T-helper 1 cell (primary cell): Measurements from ENCODE around the gene TRIM38.

Experiments used
- DNase-seq, 5 donors: peaks; one replicate each; pipeline ENCODE4 v3.0.0-alpha.2; 2012 to 2020

TRIM38 gene

DNA sequence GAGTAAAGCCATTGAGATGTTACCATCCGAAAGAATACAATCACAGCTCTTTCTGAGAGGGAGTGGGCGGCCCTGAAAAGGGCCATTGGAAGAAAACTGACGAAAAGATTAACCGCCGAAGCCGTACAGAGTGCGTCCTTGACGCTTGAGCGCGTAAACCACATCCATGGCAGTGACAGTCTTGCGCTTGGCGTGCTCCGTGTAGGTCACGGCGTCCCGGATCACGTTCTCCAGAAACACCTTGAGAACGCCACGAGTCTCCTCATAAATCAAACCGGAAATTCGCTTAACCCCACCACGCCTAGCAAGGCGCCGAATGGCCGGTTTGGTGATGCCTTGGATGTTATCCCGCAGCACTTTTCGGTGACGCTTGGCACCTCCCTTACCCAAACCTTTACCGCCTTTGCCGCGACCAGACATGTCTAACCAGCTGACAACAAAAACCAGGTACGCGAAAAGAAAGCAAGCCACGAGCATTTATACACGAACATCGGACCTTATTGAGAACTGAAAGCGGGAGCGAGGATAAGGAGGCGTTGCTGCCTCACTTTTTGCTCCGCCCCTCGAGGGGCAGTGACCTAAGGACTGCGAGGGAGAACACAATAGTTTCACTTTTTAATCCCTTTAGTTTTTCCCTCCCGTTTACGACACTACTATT is 64.4 kb downstream of the TRIM38 start:
- DNase-seq, result peak; percentile 71 to 99 (median 81)

DNA sequence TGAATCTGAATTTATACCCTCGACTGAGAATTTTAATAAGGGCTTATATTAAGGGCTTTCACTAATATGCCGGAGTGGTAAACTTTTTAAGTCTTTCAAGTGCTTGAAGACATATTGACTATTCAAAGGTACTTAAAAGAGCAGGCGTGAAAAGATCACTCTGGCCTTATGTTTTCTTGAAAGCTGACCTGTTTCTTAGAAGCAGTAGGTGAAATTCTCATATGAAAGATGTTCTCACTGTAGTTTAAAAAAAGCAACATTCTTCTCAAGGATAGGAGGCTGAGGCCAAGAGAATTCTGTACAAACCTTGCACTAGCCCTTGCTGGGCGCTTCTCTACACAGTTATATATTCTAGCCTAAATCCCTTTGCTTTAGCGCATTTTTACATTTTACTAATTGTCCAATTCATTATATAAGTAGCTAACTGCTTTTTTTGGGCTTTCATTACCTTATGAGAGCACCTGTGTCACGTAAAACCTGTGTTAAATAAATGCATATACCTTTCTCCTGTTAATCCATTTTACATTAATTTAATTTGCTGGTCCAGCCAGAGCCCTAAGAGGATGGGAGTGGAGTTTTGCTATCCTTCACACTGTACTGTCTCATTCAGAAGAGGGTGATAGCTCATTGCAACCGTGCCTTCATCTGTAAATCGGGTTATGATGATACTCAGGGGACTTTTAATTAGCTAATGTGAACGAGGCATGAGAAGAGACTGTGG is 65.0 kb downstream of the TRIM38 start:
- no peak for DNase-seq

DNA sequence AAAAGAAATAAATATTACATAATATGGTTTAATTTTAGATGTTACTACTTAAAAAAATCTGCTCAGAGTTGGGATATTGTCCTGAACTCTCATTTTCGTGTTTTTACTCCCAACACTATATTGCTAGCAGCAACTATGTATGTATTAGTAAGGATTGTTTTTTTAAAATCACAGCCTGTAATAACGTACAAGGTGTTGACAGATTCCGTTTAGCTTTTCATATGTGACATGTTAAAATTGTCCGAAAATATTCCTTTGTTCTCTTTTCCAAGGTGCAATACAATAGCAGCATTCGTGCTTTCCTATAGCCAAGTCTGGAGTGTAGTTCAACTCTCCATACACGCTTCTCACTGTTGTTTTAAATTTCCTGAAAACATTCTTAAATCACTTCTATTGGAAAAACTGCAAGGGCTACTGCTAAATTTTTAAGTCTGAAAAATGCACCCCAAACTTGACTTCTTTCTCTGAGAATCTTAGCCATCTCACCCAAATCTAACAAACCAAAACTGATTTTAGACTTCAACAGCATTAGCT is 65.7 kb downstream of the TRIM38 start:
- DNase-seq, result no peak

DNA sequence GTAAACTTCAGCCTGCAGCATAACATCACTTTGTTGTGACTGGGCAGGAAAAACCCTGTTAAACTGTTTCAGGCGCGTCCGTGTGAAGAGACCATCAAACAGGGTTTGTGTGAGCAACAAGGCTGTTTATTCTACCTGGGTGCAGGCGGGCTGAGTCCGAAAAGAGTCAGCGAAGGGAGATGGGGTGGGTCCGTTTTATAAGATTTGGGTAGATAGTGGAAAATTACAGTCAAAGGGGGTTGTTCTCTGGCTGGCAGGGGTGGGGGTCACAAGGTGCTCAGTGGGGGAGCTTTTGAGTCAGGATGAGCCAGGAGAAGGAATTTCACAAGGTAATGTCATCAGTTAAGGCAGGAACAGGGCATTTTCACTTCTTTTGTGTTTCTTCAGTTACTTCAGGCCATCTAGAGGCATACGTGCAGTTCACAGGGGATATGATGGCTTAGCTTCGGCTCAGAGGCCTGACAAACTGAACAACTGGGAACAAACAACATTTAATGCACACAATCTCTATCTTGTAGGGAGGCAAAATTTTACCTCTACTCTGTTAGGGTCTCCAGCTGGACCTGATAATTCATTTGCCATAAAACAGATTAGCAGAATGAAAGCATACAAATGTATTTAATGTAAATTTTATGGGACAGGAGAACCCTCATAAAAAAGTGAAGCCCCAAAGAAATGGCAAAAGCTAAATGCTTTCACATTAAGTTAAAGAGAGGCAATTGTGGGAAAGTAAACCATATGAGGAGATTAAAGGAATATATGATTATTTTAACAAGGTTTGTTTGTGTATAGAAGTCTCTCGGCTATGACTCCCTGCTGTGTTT is 66.4 kb downstream of the TRIM38 start:
- DNase-seq, result no peak

- no peak for DNase-seq
Measured at GRCh38 chr6:26029570-26029856, 66.9 kb downstream of the TRIM38 start.

DNA sequence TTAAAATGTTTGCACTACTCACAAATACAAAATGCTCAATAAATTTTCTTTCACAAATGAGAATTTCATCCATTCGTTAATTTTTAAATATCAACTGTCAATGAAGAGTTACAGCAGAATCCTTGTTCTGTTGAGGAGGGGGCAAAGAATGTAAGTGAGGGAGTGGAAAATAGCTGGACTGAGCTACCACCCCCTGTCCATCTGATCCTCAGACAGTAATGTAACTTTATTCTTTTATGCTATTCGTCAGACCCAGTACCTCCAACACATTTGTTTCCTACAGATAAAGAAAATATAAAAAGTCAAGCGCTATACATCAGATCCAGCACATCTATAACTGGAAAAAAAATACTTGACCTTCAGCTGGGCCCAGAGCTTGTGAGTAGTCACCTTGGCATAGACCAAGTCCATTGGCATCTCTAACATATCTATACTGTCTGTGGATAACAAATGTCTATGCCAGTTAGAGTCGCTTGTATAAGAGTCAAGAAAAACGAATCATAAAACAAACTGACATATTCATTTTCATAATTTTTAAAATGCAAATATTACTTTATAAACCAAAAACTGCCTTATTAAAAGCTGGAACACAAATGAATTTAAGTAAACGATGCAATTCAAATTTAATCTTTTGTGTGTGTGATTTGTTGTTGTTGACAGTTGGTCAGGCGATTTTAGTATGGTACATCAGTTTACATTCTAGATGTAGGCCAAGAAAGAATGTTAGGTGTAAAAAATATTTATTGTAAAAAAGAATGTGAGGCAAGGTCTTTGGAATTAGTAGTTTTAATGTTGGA is 67.5 kb downstream of the TRIM38 start:
- no peak for DNase-seq

DNA sequence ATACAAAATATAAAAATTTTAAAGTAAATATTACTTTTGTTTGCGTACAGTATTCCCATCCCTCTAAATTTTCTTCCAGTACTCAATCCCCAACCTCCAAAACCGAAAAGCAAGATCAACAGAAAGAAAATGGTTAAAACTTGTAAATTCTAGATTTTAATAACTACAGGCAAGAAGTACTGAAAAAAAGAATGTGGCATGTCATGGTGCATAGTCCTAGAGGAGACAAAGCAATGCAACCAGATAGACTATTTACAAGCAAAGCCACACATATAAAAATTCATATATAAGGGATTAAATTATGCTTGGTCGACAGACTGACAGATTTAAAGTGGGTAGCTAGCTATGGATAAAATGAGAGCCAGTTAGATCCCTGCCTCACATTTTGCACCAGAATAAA is 68.1 kb downstream of the TRIM38 start:
- peak in 1 of 5 donors; percentile 64 for DNase-seq

DNA sequence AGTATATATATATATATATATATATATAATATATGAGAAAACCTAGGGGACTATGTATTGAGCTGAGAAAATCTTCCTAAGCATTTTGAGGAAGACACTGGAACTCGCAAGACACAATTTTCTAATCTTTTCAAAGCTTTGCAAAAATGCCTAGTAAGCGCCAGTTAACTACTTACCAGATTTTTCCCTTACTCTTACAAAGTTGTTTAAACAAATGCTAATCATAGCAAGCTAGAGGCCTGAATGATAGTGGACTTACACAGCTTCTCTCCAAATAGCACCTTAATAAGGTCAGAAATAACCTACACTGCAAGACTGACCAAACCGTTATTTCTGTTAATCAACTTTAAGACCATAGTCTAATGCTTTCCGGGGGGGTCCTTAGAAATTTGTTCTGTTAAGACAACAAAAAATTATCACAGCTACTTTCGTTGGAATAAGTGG is 68.6 kb downstream of the TRIM38 start:
- peak in 1 of 5 donors; percentile 73 for DNase-seq

DNA sequence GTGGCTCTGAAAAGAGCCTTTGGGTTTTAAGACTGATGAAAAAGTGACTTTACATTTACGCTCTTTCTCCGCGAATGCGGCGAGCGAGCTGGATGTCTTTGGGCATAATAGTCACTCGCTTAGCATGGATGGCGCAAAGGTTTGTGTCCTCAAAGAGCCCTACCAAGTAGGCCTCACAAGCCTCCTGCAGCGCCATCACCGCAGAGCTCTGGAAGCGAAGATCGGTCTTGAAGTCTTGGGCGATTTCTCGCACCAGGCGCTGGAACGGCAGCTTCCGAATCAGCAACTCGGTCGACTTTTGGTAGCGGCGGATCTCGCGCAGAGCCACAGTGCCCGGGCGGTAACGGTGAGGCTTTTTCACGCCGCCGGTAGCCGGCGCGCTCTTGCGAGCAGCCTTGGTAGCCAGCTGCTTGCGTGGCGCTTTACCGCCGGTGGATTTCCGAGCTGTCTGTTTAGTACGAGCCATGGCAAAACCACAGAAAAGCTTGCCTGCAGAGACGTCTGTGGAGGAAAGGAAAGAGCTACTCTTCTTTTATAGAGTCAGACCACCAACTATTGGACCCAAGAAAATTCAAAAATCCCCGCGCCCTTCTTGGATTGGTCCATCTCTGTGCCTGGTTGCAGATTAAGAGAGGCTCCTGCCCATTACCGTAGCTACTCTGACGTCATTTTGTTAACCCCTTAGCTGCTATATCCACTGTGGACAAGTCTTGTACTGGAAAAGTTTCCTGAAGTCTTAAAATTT is 69.2 kb downstream of the TRIM38 start:
- peak; percentile 59 to 98 (median 77) for DNase-seq

- DNase-seq, result peak in 1 of 5 donors; percentile 80
Measured at GRCh38 chr6:26032340-26033084, 69.9 kb downstream of the TRIM38 start.

DNA sequence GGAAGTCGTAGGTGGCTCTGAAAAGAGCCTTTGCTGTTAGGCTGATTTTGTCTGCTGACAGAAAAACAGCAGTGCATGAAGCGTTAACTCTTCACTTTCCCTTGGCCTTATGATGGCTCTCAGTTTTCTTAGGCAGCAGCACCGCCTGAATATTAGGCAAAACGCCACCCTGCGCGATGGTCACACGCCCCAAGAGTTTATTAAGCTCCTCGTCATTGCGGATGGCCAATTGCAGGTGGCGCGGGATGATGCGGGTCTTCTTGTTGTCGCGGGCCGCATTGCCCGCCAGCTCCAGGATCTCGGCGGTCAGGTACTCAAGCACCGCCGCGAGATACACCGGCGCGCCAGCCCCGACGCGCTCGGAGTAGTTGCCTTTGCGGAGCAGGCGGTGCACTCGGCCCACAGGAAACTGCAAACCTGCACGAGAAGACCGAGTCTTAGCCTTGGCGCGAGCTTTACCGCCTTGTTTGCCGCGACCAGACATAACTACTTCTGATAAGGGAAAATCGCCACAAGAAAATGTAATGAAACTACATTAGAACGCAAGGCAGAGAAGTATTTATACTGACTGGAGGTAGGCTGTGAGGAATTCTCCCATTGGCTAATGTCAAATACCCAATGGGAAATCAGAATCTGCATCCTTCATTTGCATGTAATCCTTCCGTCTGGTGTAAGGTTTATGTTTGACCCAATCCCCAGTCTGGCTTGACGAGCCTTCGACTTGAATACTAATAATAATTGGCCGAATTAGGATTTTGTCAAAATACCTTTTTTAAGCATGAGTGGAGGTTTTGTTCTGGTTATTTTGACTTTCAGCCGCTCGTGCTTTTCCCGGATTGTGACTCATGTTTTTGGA is 70.7 kb downstream of the TRIM38 start:
- peak in 3 of 5 donors; percentile 25 to 96 (median 51) for DNase-seq

DNA sequence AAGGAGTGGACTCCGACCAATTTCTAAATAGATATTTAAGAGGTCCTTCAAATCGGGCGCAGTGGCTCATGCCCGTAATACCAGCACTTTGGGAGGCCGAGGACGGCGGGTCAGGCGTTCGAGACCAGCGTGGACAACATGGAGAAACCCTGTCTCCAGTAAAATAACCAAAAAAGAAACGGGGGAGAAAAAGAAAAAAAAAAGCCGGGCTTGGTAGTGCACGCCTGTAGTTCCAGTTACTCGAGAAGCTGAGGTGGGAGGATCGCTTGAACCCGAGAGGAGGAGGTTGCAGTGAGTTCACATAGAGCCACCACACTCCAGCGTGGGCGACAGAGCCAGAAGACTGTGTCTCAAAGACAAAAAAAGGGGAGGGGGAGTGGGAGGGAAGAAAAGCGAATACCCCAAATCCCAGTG is 71.3 kb downstream of the TRIM38 start:
- peak in 1 of 5 donors; percentile 70 for DNase-seq

DNA sequence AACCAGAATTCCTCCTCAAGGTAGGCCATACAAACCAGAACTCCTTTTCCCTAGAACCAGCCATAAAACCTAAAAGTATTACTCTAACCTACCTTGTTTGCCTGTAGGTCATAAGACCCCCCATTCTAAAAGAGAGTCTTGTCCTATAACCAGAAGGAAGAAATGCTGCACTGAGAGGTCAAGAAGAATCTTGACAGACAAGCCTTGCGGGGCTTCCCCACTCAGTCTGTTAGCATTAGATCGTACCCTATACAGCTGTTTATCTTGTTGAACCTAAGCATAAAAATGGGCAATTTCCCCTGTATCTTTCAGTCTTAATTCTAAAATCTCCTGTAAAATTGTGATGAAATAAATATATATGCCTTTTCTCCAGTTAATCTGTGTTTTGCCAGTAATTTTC is 72.3 kb downstream of the TRIM38 start:
- DNase-seq, result no peak
